ENCODE data around the gene UBE2R2.
"Not testable (repeated sequence)": the region's sequence is repeated elsewhere in the genome, so short reads cannot be mapped to it uniquely, and the experiment has no call there.

UBE2R2 gene

DNA sequence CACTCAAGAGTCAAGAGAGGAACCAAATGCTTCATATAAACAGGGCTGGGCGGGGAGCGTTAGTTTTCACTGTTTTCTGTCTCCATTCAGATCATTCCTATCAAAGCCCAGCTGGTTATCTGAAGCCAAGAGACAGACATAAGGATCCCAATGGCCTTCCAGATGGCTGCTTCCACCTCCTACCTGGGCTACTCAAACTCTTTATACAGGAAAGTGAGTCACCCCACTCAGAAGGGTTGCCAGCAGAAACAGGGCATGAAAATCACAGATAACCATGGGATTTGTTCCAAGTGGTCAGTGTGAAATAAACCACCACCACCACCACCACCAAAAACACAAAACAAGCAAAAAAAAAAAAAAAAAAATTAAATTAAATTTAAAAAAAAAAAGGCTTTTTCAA is 16.1 kb upstream of the UBE2R2 start:
- H3K36me3 ChIP-seq (ENCODE audit: insufficient read depth, low read length), result no peaks in the 10 kb centered on the region
- no peaks in the 10 kb centered on the region for H3K4me1 ChIP-seq (ENCODE audit: control insufficient read depth, insufficient read depth, low read length)
- H3K9me3 ChIP-seq (replicated peaks; ENCODE audit: low read length), result no peaks in the 10 kb centered on the region
- H3K9ac ChIP-seq (ENCODE audit: low read depth, low read length), result no peak overlapping the region
- no peak overlapping the region for H3K4me3 ChIP-seq (ENCODE audit: low read length)
- H3K4me2 ChIP-seq (ENCODE audit: low read length), result no peak overlapping the region
- H3K27me3 ChIP-seq (ENCODE audit: control insufficient read depth, insufficient read depth, low read length), result peaks cover 5% of the 10 kb centered on the region

DNA sequence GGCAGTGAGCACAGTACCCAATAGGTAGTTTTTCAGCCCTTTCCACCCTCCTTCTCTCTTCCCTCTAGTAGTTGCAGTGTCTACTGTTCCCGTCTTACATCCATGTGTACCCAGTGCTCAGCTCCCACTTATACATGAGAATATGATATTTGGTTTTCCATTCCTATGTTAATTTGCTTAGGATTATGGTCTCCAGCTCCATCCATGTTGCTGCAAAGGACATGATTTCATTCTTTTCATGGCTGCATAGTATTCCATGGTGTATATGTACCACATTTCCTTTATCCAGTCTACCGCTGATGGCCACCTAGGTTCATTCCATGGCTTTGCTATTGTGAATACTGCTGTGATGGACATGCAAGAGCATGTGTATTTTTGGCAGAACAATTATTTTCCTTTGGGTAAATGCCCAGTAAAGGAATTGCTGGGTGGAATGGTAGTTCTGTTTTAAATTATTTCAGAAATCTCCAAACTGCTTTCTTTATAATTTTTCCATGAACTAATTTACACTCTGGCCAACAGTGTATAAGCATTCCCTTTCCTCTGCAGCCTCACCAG is 14.9 kb upstream of the UBE2R2 start:
- H3K9me3 ChIP-seq (replicated peaks; ENCODE audit: low read length); H3K27me3 ChIP-seq (ENCODE audit: control insufficient read depth, insufficient read depth, low read length); H3K4me3 ChIP-seq (ENCODE audit: low read length); H3K4me2 ChIP-seq (ENCODE audit: low read length); H3K4me1 ChIP-seq (ENCODE audit: control insufficient read depth, insufficient read depth, low read length); H3K9ac ChIP-seq (ENCODE audit: low read depth, low read length); H3K36me3 ChIP-seq (ENCODE audit: insufficient read depth, low read length): not testable (repeated sequence)

DNA sequence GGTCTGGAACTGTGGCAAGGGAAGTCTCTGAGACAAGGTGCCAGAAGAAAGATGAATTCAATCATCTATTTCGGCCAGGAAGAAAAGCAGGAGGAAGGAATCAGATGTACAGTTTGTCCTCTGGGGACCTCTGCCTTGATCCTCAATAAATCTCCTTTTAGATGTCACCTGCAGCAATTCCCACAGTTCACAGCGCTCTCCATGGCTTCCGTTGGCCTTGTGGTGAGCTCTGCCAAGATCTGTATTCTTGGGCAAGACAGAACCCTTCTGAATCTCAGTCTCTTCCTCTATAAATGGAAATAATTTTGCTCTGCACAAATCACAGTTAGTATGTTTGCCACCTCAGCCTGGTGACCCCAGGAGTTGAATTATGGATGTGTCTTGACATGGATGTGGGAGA is 12.8 kb upstream of the UBE2R2 start:
- not testable (repeated sequence) for H3K9me3 ChIP-seq (replicated peaks; ENCODE audit: low read length); H3K4me2 ChIP-seq (ENCODE audit: low read length); H3K4me3 ChIP-seq (ENCODE audit: low read length); H3K36me3 ChIP-seq (ENCODE audit: insufficient read depth, low read length); H3K4me1 ChIP-seq (ENCODE audit: control insufficient read depth, insufficient read depth, low read length); H3K9ac ChIP-seq (ENCODE audit: low read depth, low read length); H3K27me3 ChIP-seq (ENCODE audit: control insufficient read depth, insufficient read depth, low read length)

DNA sequence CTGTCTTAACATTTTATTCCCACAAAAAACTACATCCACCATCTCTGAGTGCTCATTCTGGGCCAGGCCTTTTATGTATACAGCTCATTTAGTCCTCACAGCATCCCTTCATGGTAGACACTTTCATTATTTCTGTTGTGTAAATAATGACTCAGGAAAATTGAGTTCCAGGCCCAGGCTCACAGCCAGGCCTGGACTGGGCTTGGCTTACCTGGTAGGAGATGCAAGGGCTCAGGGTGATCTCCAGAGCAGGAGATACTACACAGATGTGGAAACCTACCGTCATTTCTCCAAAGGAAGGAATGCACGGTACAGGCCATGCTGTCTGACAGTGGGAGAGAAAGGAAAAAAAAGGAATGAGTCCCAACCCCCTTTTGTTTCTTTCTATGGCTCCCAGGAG is 9.8 kb upstream of the UBE2R2 start:
- not testable (repeated sequence) for H3K9ac ChIP-seq (ENCODE audit: low read depth, low read length); H3K4me1 ChIP-seq (ENCODE audit: control insufficient read depth, insufficient read depth, low read length); H3K4me2 ChIP-seq (ENCODE audit: low read length); H3K36me3 ChIP-seq (ENCODE audit: insufficient read depth, low read length); H3K9me3 ChIP-seq (replicated peaks; ENCODE audit: low read length); H3K27me3 ChIP-seq (ENCODE audit: control insufficient read depth, insufficient read depth, low read length); H3K4me3 ChIP-seq (ENCODE audit: low read length)

DNA sequence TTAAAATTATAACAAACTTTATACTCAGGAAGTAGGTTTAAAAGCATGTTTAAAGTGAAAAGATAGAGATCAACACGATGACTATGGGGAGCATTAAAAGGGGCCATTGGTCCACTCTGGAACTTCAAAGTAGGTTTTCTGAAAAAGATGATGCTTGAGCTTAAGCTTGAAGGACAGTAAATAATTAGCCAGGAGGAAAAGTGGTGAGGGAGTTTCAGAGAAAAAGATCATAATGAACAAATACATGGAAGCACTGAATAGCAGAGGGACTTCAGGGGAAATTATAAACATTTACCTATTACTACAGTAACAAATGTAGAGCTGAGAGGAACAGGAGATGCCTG is 8.0 kb upstream of the UBE2R2 start:
- not testable (repeated sequence) for H3K4me1 ChIP-seq (ENCODE audit: control insufficient read depth, insufficient read depth, low read length); H3K9me3 ChIP-seq (replicated peaks; ENCODE audit: low read length); H3K9ac ChIP-seq (ENCODE audit: low read depth, low read length); H3K4me2 ChIP-seq (ENCODE audit: low read length); H3K27me3 ChIP-seq (ENCODE audit: control insufficient read depth, insufficient read depth, low read length); H3K36me3 ChIP-seq (ENCODE audit: insufficient read depth, low read length); H3K4me3 ChIP-seq (ENCODE audit: low read length)

DNA sequence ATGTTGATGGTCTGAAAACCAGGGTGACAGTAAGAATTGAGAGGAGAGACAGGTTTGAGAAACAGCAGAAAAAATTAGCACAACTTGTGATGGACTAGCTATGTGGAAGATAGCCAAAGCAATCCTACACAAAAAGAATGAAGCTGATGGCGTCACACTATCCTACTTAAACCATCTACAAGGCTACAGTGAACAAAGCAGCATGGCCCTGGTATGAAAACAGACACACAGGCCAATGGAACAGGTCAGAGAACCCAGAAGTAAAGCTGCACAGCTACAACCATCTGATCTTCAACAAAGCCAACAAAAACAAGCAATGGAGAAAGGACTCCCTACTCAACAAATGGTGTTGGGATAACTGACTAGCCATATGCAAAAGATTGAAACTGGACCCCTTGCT is 7.5 kb upstream of the UBE2R2 start:
- Histone ChIP-seq H3K9ac (ENCODE audit: low read depth, low read length) (no peak overlapping the region), H3K4me1 (ENCODE audit: control insufficient read depth, insufficient read depth, low read length) (peaks cover 8% of the 10 kb centered on the region), H3K4me3 (ENCODE audit: low read length) (no peak overlapping the region), H3K9me3 (replicated peaks; ENCODE audit: low read length) (no peaks in the 10 kb centered on the region), H3K36me3 (ENCODE audit: insufficient read depth, low read length) (no peaks in the 10 kb centered on the region), H3K27me3 (ENCODE audit: control insufficient read depth, insufficient read depth, low read length) (no peaks in the 10 kb centered on the region), H3K4me2 (ENCODE audit: low read length) (no peak overlapping the region)

DNA sequence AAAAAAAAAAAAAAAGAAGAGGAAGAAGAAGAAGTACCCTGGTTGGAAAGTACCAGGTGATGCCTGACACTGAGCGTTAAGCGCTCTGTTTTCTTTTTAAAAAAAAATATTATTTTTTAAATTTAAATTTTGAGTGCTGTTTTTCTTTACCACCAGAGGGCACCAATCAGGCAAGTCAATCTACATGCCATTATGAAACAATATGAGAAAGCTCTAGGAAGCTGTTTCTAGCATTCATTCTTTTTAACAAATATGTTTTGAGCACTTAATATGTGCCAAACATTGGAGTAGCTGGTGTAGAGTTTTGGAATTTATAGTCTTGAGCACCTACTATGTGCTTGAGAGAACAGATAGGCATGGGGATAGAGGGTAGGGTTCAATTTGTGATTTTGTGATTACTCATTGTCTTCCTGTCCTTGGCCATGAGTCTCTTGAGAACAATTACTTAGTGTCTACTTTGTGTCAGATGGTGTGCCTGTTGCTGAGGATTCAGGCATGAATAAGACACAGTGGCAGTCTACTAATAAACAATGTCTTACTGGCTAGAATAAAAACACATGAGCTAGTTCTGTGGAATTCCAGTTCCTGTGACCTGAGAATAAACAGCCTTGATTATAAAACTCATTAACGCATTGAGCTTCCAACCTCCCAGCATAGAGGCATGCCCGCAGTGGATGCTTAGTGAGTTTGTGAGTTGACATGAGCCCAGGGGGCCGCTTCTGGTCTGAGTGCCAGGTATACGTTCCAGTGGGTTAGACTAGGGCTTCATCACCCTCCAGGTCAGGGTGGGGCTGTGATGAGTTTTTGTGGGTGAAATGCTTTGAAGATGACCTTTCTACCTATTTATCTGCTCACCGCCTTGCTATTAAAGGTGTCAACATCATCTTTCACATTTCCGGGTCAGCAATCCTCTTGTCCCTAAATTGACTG is 3.0 kb upstream of the UBE2R2 start:
- H3K27me3 ChIP-seq (ENCODE audit: control insufficient read depth, insufficient read depth, low read length), result no peaks in the 10 kb centered on the region
- no peaks in the 10 kb centered on the region for H3K36me3 ChIP-seq (ENCODE audit: insufficient read depth, low read length)
- peak overlapping the region; percentile 14 for H3K4me2 ChIP-seq (ENCODE audit: low read length)
- no peaks in the 10 kb centered on the region for H3K9me3 ChIP-seq (replicated peaks; ENCODE audit: low read length)
- H3K9ac ChIP-seq (ENCODE audit: low read depth, low read length), result peak overlapping the region; percentile 25
- H3K4me1 ChIP-seq (ENCODE audit: control insufficient read depth, insufficient read depth, low read length), result peaks cover 23% of the 10 kb centered on the region
- no peak overlapping the region for H3K4me3 ChIP-seq (ENCODE audit: low read length)

DNA sequence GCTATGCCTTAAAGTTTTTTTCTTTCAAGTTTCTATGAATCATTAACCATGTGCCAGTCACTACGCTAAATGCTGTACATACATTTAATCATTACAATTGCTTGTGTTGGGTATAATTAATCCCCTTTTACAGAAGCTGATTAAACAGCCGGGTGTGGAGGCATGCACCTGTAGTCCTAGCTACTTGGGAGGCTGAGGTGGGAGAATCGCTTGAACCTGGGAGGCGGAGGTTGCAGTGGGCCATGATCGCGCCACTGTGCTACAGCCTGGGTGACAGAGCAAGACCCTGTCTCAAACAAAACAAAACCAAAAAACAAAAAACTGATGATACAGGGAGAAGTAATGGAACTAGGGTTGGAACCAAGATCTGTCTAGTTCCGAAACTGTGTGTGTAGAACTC is 1.2 kb upstream of the UBE2R2 start:
- Histone ChIP-seq H3K9me3 (replicated peaks; ENCODE audit: low read length) (no peaks in the 10 kb centered on the region), H3K4me1 (ENCODE audit: control insufficient read depth, insufficient read depth, low read length) (peaks cover 40% of the 10 kb centered on the region), H3K36me3 (ENCODE audit: insufficient read depth, low read length) (no peaks in the 10 kb centered on the region), H3K27me3 (ENCODE audit: control insufficient read depth, insufficient read depth, low read length) (no peaks in the 10 kb centered on the region), H3K4me3 (ENCODE audit: low read length) (no peak overlapping the region), H3K4me2 (ENCODE audit: low read length) (peak overlapping the region; percentile 84), H3K9ac (ENCODE audit: low read depth, low read length) (peak overlapping the region; percentile 91)

DNA sequence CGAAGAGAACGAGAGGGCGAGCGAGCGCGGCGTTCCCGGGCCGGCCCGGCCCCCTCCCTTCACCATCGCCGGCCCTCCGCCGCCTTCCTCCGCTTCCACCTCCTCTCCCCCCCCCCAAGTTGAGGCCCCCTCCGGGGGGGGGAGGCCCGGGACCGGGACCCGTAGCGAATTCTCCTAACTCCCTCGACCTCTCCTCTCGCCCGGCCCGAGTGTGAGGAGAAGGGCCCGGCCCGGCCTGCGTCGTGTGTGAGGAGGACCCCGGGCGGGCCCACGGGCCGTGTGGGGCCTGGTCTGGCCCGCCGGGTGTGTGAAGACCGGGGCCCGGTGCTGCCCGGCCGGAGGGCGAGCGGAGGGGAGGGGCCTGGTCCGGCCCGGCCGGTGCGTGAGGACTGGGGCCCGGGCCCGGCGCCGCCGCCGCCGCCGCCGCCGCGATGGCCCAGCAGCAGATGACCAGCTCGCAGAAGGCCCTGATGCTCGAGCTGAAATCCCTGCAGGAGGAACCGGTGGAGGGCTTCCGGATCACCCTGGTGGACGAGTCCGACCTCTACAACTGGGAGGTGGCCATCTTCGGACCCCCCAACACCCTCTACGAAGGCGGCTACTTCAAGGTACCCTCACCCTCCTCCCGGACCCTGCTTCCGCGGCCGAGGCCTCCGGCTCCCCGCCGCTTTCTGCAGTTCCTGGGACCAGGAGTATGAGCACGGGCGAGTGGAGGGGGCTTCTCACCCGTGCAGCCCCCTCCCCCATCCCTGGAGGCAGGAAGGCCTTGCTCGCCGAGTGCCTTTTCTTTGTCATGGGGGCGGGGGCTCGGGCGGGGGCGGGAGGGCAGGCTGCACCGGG is 587 bp downstream of the UBE2R2 start:
- no peaks in the 10 kb centered on the region for H3K27me3 ChIP-seq (ENCODE audit: control insufficient read depth, insufficient read depth, low read length)
- H3K9me3 ChIP-seq (replicated peaks; ENCODE audit: low read length), result no peaks in the 10 kb centered on the region
- H3K4me1 ChIP-seq (ENCODE audit: control insufficient read depth, insufficient read depth, low read length), result peaks cover 48% of the 10 kb centered on the region
- H3K9ac ChIP-seq (ENCODE audit: low read depth, low read length), result peak overlapping the region; percentile 98
- no peaks in the 10 kb centered on the region for H3K36me3 ChIP-seq (ENCODE audit: insufficient read depth, low read length)
- peak overlapping the region; percentile 99 for H3K4me3 ChIP-seq (ENCODE audit: low read length)
- peak overlapping the region; percentile 94 for H3K4me2 ChIP-seq (ENCODE audit: low read length)

DNA sequence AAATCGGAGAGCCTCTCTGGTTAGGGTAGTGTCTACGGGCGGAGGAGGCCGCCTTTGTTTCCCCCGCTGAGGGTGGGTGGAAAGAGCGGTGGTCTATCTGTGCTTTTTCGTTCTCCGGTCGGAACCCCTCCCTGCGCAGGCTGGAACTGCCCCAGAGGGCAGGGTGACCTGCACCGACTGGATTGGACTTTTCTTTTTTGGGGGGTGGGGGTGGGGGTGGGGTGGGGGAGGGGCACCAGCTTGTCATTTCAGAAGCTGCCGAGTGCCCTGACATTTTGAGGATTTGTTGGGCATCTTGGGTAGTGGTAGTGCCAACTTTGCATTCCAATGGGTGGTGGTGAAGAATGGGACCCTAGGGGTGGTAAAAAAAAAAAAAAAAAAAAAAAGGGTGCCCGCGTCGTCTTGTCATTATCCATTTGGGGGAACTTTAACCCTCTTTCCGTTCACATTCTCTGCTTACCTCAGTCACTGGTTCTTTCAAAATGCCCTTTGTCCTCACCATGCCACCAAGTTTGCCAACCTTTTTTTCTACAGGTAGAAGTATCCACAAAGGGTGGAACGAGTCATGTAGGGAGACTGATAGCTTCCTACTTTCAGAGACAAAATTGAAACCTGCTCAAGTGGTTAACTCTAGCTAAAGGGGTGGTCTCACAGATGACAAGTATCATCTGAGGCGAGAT is 1.3 kb downstream of the UBE2R2 start:
- peak overlapping the region; percentile 94 for H3K4me2 ChIP-seq (ENCODE audit: low read length)
- H3K9ac ChIP-seq (ENCODE audit: low read depth, low read length), result peak overlapping the region; percentile 98
- peak overlapping the region; percentile 99 for H3K4me3 ChIP-seq (ENCODE audit: low read length)
- no peaks in the 10 kb centered on the region for H3K9me3 ChIP-seq (replicated peaks; ENCODE audit: low read length)
- no peaks in the 10 kb centered on the region for H3K36me3 ChIP-seq (ENCODE audit: insufficient read depth, low read length)
- peaks cover 48% of the 10 kb centered on the region for H3K4me1 ChIP-seq (ENCODE audit: control insufficient read depth, insufficient read depth, low read length)
- H3K27me3 ChIP-seq (ENCODE audit: control insufficient read depth, insufficient read depth, low read length), result no peaks in the 10 kb centered on the region

DNA sequence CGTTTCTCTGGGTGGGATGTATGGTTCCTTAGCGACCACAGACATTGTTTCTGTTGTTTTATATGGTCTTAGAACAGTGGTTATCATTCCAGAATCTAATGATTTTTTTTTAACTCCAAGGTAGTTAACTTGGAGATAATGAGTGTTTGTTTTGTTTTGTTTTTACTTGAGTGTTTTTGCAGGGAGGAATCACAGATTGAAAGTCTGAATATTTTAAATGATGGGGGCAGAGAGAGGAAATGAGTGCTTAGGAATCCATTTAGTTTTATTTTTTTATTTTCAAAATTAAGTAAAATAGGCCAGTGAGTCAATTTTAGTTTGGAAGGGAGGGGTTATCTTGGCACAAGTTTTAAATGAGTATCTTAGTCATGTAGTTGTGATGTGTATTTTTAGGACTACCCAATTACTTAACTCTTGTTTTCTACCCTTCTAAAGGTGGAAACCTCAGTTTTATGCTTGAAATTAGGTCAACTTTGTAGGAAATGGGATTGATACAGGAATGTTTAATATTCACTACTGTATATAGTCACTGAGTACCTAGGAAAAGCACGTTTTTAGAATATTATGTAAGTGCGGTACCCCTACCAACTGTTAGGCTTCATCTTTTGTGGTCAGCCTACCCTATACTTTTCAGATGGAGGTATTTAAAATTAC is 2.0 kb downstream of the UBE2R2 start:
- peak overlapping the region; percentile 99 for H3K4me3 ChIP-seq (ENCODE audit: low read length)
- peak overlapping the region; percentile 98 for H3K9ac ChIP-seq (ENCODE audit: low read depth, low read length)
- no peaks in the 10 kb centered on the region for H3K36me3 ChIP-seq (ENCODE audit: insufficient read depth, low read length)
- no peaks in the 10 kb centered on the region for H3K9me3 ChIP-seq (replicated peaks; ENCODE audit: low read length)
- peaks cover 45% of the 10 kb centered on the region for H3K4me1 ChIP-seq (ENCODE audit: control insufficient read depth, insufficient read depth, low read length)
- no peaks in the 10 kb centered on the region for H3K27me3 ChIP-seq (ENCODE audit: control insufficient read depth, insufficient read depth, low read length)
- H3K4me2 ChIP-seq (ENCODE audit: low read length), result peak overlapping the region; percentile 94
